Measurements from ENCODE around the gene TRIM46.

The TRIM46 gene

DNA sequence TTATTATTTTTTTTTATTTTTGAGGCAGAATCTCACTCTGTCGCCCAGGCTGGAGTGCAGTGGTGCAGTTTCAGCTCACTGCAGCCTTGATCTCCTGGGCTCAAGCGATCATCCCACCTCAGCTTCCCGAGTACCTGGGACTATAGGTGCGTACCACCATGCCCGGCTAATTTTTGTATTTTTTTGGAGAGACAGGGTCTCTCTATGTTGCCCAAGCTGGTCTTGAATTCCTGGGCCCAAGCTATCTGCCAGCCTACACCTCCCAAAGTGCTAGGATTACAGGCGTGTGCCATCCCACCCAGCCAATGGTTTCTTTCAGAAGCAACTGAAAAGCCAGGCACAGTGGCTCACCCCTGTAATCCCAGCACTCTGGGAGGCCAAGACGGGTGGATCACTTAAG is 2.8 kb upstream of the TRIM46 start:
- no peak for DNase-seq (ENCODE audit: low read depth in 1 of 2, low spot score in 1 of 2)

DNA sequence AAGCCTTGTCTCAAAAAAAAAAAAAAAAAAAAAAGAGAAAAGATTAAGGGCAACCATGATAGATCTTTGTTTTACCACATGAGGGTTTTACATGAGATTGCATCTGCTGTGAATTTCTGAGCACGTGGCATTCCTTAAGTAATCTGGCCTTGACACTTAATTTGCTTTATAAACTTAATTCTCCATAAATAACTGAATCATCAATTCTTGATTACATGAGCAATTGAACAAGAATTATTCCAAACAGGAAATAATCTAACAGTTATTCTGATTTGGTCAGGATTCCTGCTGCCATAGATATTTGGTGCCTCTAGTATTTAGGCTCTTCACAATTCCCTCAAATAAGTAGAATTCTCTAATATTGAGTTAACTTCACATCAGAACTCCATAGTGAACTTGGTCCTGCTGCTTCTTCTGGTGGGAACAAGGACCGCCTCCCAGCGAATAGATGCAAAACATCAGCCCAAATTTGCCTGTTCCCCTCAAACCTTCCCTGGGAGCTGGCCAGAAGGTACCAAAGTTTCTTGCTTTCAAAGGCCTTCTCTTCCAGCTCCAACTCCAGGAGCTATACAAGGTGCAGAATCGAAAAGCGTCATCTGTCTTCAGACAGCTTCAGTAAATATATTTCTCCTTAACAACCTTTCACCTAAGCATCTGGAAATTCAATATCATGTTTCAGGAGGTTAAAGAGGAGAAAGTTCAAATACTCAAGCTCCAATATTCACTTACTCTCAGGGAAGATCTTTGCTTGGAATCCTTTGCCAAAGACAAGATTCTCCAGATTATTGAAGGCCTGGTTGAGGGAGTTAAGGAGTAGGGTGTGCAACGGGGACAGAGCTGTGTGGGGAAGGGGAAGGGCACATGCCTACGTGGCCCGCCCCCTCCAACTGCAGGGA is 1.6 kb upstream of the TRIM46 start:
- DNase-seq (ENCODE audit: low read depth in 1 of 2, low spot score in 1 of 2): no peak

- peak; percentile 89 for DNase-seq (ENCODE audit: low read depth in 1 of 2, low spot score in 1 of 2)
Observed at GRCh38 chr1:155172732-155173477, 744 bp upstream of the TRIM46 start, which contains the start of gene KRTCAP2. KRTCAP2 (minus strand) TSS chr1:155173304; CDS start chr1:155173224, 80 bp downstream.

- DNase-seq (ENCODE audit: low read depth in 1 of 2, low spot score in 1 of 2): peak in 1 of 2 donors; percentile 22
Observed at GRCh38 chr1:155174324-155175280, 953 bp downstream of the TRIM46 start.

DNA sequence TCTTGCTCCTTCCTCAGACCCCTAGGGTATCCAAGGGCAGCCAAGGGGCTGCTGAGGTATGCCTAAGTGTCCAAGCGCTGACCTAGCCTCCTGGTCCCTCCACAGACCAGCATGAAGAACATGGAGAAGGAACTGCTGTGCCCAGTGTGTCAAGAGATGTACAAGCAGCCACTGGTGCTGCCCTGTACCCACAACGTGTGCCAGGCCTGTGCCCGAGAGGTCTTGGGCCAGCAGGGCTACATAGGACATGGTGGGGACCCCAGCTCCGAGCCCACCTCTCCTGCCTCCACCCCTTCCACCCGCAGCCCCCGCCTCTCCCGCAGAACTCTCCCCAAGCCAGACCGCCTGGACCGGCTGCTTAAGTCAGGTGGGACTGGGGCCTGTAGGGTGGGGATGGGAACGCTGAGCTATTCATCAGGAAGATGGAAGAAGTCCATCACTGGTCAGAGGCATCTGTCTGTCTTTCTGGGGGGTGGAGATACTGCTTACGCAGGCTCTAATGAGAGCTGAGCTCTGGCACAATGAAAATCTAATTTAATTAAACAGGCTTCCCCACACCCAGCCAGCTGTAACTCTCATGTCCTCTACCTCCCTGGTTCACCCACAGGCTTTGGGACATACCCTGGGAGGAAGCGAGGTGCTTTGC is 1.8 kb downstream of the TRIM46 start:
- no peak for DNase-seq (ENCODE audit: low read depth in 1 of 2, low spot score in 1 of 2)

- DNase-seq (ENCODE audit: low read depth in 1 of 2, low spot score in 1 of 2): no peak
Observed at GRCh38 chr1:155175927-155176371, 2.3 kb downstream of the TRIM46 start.

- peak; percentile 69 to 75 for DNase-seq (ENCODE audit: low read depth in 1 of 2, low spot score in 1 of 2)
Observed at GRCh38 chr1:155176544-155177071, 3.0 kb downstream of the TRIM46 start.

DNA sequence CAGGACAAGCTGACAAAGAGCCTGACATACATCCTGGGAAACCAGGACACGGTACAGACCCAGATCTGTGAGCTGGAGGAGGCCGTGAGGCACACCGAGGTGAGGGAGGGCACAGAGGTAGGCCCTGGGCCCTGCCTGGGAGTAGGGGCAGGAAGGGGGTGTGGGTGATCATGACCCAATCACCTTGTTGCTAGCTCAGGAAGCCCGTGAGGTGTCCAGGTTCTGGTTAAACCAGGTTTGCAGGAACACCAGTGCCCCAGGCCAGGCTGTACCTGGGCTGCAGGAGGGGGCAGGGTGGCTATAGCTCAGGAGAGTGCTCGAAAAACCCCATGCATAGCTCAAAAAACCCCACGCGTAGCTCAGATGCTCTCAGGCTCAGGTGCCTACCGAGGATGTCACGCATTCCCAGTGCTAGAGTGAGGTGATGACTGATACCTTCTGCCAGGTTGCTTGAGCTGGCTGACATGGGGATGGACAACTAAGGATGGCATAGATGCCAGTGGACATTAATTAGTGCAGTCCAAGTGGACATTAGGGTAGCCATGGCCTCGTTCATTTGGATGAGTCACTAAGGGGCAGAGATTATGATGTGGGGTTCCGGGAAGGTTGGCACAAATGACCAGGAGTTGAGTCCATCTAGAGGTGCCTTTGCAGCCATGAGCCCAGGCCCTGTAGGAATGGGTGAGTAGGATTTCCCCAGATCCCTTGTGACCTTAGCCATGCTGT is 3.7 kb downstream of the TRIM46 start:
- DNase-seq (ENCODE audit: low read depth in 1 of 2, low spot score in 1 of 2): no peak

GRCh38 chr1:155177918-155178281 is 4.3 kb downstream of the TRIM46 start:
- DNase-seq (ENCODE audit: low read depth in 1 of 2, low spot score in 1 of 2): no peak

DNA sequence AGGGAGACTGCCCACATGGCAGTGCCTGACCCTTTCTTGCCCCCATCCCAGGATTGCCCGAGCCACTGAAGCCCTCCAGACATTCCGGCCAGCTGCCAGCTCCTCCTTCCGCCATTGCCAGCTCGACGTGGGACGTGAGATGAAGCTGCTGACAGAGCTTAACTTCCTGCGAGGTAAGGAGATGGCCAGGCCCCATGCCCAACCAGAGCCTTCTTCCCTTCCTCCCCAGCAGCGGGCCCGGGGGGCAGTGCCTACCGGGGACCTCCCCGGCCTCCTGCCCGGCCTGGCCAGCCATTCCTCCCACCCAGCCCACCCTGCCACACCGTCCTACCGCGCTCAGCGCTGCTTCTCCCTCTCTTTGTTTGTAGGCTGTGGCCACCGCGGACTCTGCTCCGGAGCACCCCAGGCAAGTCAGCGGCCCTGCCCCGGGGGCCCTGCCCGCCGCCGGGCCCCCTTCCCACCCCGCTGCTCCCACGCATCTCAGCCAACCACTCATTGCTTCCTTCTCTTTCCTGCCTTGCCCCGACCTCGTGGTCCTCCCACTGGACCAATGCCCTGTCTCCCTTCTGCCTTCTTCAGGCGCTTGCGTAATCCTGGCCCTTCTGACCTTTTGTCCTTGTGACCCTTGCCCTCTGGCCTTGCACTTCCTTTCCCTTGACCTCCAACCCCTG is 4.9 kb downstream of the TRIM46 start:
- no peak for DNase-seq (ENCODE audit: low read depth in 1 of 2, low spot score in 1 of 2)

DNA sequence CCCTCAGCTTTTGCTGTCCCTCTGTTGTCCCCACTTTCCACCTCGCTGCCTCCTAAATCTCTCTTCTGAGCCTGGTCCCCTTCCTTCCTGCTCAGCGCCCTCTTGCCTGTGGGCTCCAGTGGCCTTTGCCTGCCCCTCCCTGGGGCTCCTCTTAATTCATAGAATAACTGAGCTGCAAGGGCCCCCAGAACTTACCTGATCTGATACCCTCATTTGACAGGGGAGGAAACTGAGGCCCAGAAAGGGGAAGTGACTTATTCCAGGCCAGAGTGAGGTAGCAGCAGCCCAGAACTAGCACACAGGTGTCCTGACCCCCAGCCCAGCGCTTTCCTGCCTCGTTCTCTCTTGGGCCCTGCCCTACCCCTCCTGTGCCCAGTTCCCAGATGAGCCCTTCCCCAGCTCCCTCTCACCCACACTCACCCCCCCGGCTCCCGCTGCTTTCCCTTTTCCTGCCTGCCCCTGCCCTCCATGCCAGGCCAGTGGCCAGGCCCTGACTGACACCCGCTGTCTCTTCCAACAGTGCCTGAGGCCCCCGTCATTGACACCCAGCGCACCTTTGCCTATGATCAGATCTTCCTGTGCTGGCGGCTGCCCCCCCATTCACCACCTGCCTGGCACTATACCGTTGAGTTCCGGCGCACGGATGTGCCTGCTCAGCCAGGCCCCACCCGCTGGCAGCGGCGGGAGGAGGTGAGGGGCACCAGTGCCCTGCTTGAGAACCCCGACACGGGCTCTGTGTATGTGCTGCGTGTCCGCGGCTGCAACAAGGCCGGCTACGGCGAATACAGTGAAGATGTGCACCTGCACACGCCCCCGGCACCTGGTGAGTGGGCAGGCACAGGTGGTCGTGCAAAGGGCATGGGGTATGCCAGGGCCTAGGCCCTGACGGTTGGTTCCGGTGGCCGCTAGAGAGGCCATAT is 5.7 kb downstream of the TRIM46 start:
- DNase-seq (ENCODE audit: low read depth in 1 of 2, low spot score in 1 of 2): no peak

GRCh38 chr1:155181371-155182051 is 7.9 kb downstream of the TRIM46 start:
- DNase-seq (ENCODE audit: low read depth in 1 of 2, low spot score in 1 of 2): no peak

DNA sequence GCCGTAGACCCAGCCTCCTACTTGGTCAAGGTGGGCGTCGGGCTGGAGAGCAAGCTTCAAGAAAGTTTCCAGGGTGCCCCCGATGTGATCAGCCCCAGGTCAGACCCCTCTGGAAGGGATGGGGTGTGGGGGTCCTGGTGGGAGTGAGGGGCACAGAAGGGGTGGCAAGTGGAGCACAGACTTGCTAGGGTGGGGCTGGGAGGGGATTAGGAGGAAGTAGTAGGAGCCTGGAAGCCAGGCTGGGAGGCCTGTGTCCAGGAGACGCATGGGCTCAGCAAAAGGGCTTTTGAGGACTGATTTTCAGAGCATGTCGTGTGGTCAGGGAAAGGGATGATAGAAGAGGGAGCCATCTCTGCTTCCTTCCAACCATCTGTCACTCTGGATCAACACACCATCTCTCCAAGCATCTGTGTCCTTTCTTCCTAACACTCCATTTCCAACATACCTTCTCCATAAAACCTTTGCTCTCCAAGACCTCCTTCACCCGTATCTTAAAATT is 8.5 kb downstream of the TRIM46 start:
- no peak for DNase-seq (ENCODE audit: low read depth in 1 of 2, low spot score in 1 of 2)

DNA sequence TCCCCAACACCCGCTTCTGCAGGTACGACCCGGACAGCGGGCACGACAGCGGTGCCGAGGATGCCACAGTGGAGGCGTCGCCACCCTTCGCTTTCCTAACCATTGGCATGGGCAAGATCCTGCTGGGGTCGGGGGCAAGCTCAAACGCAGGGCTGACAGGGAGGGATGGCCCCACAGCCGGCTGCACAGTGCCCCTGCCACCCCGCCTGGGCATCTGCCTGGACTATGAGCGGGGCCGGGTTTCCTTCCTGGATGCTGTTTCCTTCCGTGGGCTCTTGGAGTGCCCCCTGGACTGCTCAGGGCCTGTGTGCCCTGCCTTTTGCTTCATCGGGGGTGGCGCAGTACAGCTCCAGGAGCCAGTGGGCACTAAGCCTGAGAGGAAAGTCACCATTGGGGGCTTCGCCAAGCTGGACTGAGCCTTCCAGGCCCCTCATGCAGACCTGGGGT is 10.1 kb downstream of the TRIM46 start:
- DNase-seq (ENCODE audit: low read depth in 1 of 2, low spot score in 1 of 2): no peak

GRCh38 chr1:155184351-155184811 is 10.7 kb downstream of the TRIM46 start:
- no peak for DNase-seq (ENCODE audit: low read depth in 1 of 2, low spot score in 1 of 2)

- DNase-seq (ENCODE audit: low read depth in 1 of 2, low spot score in 1 of 2): no peak
Observed at GRCh38 chr1:155184835-155185782, 11.5 kb downstream of the TRIM46 start.

All from stimulated activated CD4-positive, alpha-beta T cell treated with anti-CD3 and anti-CD28 coated beads, Interleukin-15, amount 100 ng/mL, for 1 hour (primary cell).